DND-41 (cell line): Measurements from ENCODE around the gene ABCC3.

Experiments used
- ATAC-seq: fragments of 200-7000 bp; cut with Tn5 transposase; 3 replicates; pipeline ENCODE4 v1.9.1; 2021; ENCODE audit warnings: low read depth; ENCODE audit not compliant: insufficient read depth
- DNase-seq: peaks from one replicate; pipeline ENCODE4 v3.0.0-alpha.2; 2020
- H2AFZ ChIP-seq: 2 replicates; pipeline ENCODE4 v1.6.0; 2012; ENCODE audit warnings: low read depth, low read length
- H3K27ac ChIP-seq: 2 replicates; pipeline ENCODE4 v1.5.1; 2012; ENCODE audit warnings: low read length, inconsistent platforms
- H3K27me3 ChIP-seq: fragments of 200-600 bp; sonication (generic); 2 replicates; pipeline ENCODE4 v1.6.0; 2012; ENCODE audit warnings: low read length, mild to moderate bottlenecking, inconsistent platforms; ENCODE audit not compliant: insufficient read depth, poor library complexity
- H3K36me3 ChIP-seq: 2 replicates; pipeline ENCODE4 v1.5.1; 2012; ENCODE audit warnings: low read length, inconsistent platforms; ENCODE audit not compliant: insufficient read depth
- H3K4me1 ChIP-seq: 2 replicates; pipeline ENCODE4 v1.5.1; 2012; ENCODE audit warnings: mild to moderate bottlenecking, low read length; ENCODE audit not compliant: insufficient read depth
- H3K4me2 ChIP-seq: 2 replicates; pipeline ENCODE4 v1.6.0; 2012; ENCODE audit warnings: mild to moderate bottlenecking, moderate library complexity, low read length, inconsistent platforms; ENCODE audit not compliant: insufficient read depth
- H3K4me3 ChIP-seq, 2 experiments: fragments of 200-600 bp in 1 of 2; shearing (Covaris generic) in 1 of 2; 2 replicates each; pipeline ENCODE4 v1.5.1; 2012 to 2016; ENCODE audit warnings: inconsistent platforms in 2 of 2, low read length in 2 of 2, mild to moderate bottlenecking in 2 of 2, low read depth in 1 of 2, moderate library complexity in 1 of 2
- H3K79me2 ChIP-seq: 2 replicates; pipeline ENCODE4 v1.6.0; 2012; ENCODE audit warnings: low read length, inconsistent platforms; ENCODE audit not compliant: insufficient read depth
- H3K9ac ChIP-seq: 2 replicates; pipeline ENCODE4 v1.6.0; 2012; ENCODE audit warnings: low read depth, mild to moderate bottlenecking, inconsistent platforms, low read length, moderate library complexity
- H3K9me3 ChIP-seq: 2 replicates; pipeline ENCODE4 v1.5.1; 2012; ENCODE audit warnings: low read length, moderate library complexity, mild to moderate bottlenecking, inconsistent platforms; ENCODE audit not compliant: insufficient read depth, severe bottlenecking
- H4K20me1 ChIP-seq: 2 replicates; pipeline ENCODE4 v1.6.0; 2012; ENCODE audit warnings: low read length; ENCODE audit not compliant: insufficient read depth
- CTCF ChIP-seq: IDR thresholded peaks from 2 replicates; pipeline ENCODE4 v1.5.1; 2012; ENCODE audit warnings: borderline replicate concordance, low read length, moderate library complexity, mild to moderate bottlenecking; ENCODE audit not compliant: poor library complexity, severe bottlenecking; ENCODE audit errors: extremely low read depth
- EZH2 ChIP-seq: IDR thresholded peaks from 3 replicates; pipeline ENCODE4 v1.6.1; 2012; ENCODE audit warnings: borderline replicate concordance, low read depth, mild to moderate bottlenecking, moderate library complexity, low read length, inconsistent platforms; ENCODE audit not compliant: severe bottlenecking

Gene ABCC3

GRCh38 chr17:50699410-50699809 is 64.7 kb downstream of the ABCC3 start:
- Histone ChIP-seq H2AFZ (no peak overlapping the region), H3K4me3 (no peak overlapping the region), H3K27ac (no peak overlapping the region), H3K27me3 (no peaks in the 10 kb centered on the region), H4K20me1 (peaks cover 28% of the 10 kb centered on the region), H3K79me2 (peaks cover 38% of the 10 kb centered on the region), H3K9ac (no peak overlapping the region), H3K9me3 (no peaks in the 10 kb centered on the region), H3K36me3 (peaks cover 87% of the 10 kb centered on the region), H3K4me2 (no peak overlapping the region), H3K4me1 (peaks cover 18% of the 10 kb centered on the region)
- no peak for ATAC-seq
- no peak for DNase-seq
- TF ChIP-seq CTCF (no peak), EZH2 (no peak)

- Histone ChIP-seq H3K27me3 (no peaks in the 10 kb centered on the region), H3K79me2 (peaks cover 74% of the 10 kb centered on the region), H2AFZ (no peak overlapping the region), H3K9ac (no peak overlapping the region), H3K9me3 (no peaks in the 10 kb centered on the region), H3K4me1 (peaks cover 43% of the 10 kb centered on the region), H4K20me1 (peaks cover 20% of the 10 kb centered on the region), H3K4me3 (no peak overlapping the region), H3K36me3 (peaks cover 61% of the 10 kb centered on the region), H3K27ac (0 out of 2 replicates have a peak overlapping the region, but pooled peaks have one; percentile 23), H3K4me2 (peak overlapping the region; percentile 43)
- TF ChIP-seq EZH2, result no peak
- TF ChIP-seq CTCF, result no peak
- ATAC-seq (no peak), DNase-seq (no peak)
Observed at GRCh38 chr17:50703162-50703561, 68.5 kb downstream of the ABCC3 start.

- Histone ChIP-seq H3K4me2 (peak within 1 kb of the TSS; percentile 85), H3K27me3 (no peaks in the 10 kb centered on the region), H2AFZ (peak within 1 kb of the TSS; percentile 84), H4K20me1 (peaks cover 15% of the 10 kb centered on the region), H3K27ac (peak within 1 kb of the TSS; percentile 98), H3K4me1 (peaks cover 66% of the 10 kb centered on the region), H3K9me3 (no peaks in the 10 kb centered on the region), H3K4me3 (peak within 1 kb of the TSS; percentile 62 to 94), H3K9ac (peak within 1 kb of the TSS; percentile 91), H3K79me2 (peaks cover 77% of the 10 kb centered on the region), H3K36me3 (peaks cover 31% of the 10 kb centered on the region)
- peak; percentile 91 for DNase-seq
- no peak for TF ChIP-seq EZH2
- TF ChIP-seq CTCF, result no peak
- ATAC-seq, result peak; percentile 80
Observed at GRCh38 chr17:50707289-50708049, 72.8 kb downstream of the ABCC3 start, which contains the start of gene ANKRD40. Gene ANKRD40, minus strand, starts transcription at chr17:50707914. Its CDS starts 260 bp downstream, at chr17:50707654.
